ENCODE data around the gene HLA-DRA.

Gene HLA-DRA

GRCh38 chr6:32475392-32476206, 35.9 kb downstream of the HLA-DRA start:
- no peak for DNase-seq (ENCODE audit: low spot score)

GRCh38 chr6:32483968-32484613, 44.4 kb downstream of the HLA-DRA start:
- DNase-seq (ENCODE audit: low spot score) = no peak

- DNase-seq (ENCODE audit: low spot score) = no peak
These were observed 44.9 kb downstream of the HLA-DRA start for GRCh38 chr6:32484614-32484998.

GRCh38 chr6:32488083-32488482, 48.4 kb downstream of the HLA-DRA start:
- no peak for DNase-seq (ENCODE audit: low spot score)

- no peak for DNase-seq (ENCODE audit: low spot score)
These were observed 52.0 kb downstream of the HLA-DRA start for GRCh38 chr6:32491700-32492099.

GRCh38 chr6:32492351-32492750, 52.7 kb downstream of the HLA-DRA start:
- no peak for DNase-seq (ENCODE audit: low spot score)
